ENCODE results near the gene COG4.
"Not testable (repeated sequence)": the region's sequence is repeated elsewhere in the genome, so short reads cannot be mapped to it uniquely, and the experiment has no call there.

Gene COG4

GRCh38 chr16:70526403-70526802 lies 3.0 kb upstream of the COG4 start:
- DNase-seq, result no peak

- not testable (repeated sequence) for DNase-seq
These were observed 1.1 kb upstream of the COG4 start for GRCh38 chr16:70524399-70524825.

- peak; percentile 65 to 91 for DNase-seq
These were observed 517 bp upstream of the COG4 start, which contains the start of gene SF3B3 for GRCh38 chr16:70523743-70524398. TSS of gene SF3B3 (plus strand) at chr16:70523816. CDS start at chr16:70526657, 2,841 bp downstream.

GRCh38 chr16:70522216-70523075 lies 908 bp downstream of the COG4 start:
- no peak for DNase-seq

GRCh38 chr16:70520612-70521297 lies 2.6 kb downstream of the COG4 start:
- DNase-seq, result peak in 1 of 2 donors; percentile 52

GRCh38 chr16:70512456-70512855 lies 10.9 kb downstream of the COG4 start:
- no peak for DNase-seq

GRCh38 chr16:70511833-70512232 lies 11.5 kb downstream of the COG4 start:
- no peak for DNase-seq

- no peak for DNase-seq
These were observed 13.1 kb downstream of the COG4 start for GRCh38 chr16:70510216-70510615.

GRCh38 chr16:70508752-70509151 lies 14.6 kb downstream of the COG4 start:
- peak in 1 of 2 donors; percentile 41 for DNase-seq

- no peak for DNase-seq
These were observed 26.8 kb downstream of the COG4 start for GRCh38 chr16:70496513-70496912.

GRCh38 chr16:70495425-70496182 lies 27.8 kb downstream of the COG4 start:
- DNase-seq, result no peak

- DNase-seq, result no peak
These were observed 28.6 kb downstream of the COG4 start for GRCh38 chr16:70494777-70495176.

GRCh38 chr16:70494202-70494770 lies 29.1 kb downstream of the COG4 start:
- DNase-seq, result no peak

GRCh38 chr16:70493802-70494201 lies 29.6 kb downstream of the COG4 start:
- no peak for DNase-seq

GRCh38 chr16:70490261-70490660 lies 33.1 kb downstream of the COG4 start:
- DNase-seq, result no peak

- no peak for DNase-seq
These were observed 38.5 kb downstream of the COG4 start for GRCh38 chr16:70484867-70485266.

- DNase-seq, result no peak
These were observed 39.9 kb downstream of the COG4 start for GRCh38 chr16:70483426-70483825.

GRCh38 chr16:70482624-70483023 lies 40.7 kb downstream of the COG4 start:
- DNase-seq, result no peak

GRCh38 chr16:70481929-70482536 lies 41.3 kb downstream of the COG4 start:
- DNase-seq, result no peak

- DNase-seq, result no peak
These were observed 42.9 kb downstream of the COG4 start for GRCh38 chr16:70480127-70481105.

- no peak for DNase-seq
These were observed 44.4 kb downstream of the COG4 start for GRCh38 chr16:70478912-70479341.

Measured in bone marrow (tissue), 2 donors.